EL (cell line): Measurements from ENCODE around the gene CFAP221.

Experiments
- DNase-seq: peaks from one replicate; pipeline ENCODE4 v3.0.0-alpha.2; 2016

Gene CFAP221

DNA sequence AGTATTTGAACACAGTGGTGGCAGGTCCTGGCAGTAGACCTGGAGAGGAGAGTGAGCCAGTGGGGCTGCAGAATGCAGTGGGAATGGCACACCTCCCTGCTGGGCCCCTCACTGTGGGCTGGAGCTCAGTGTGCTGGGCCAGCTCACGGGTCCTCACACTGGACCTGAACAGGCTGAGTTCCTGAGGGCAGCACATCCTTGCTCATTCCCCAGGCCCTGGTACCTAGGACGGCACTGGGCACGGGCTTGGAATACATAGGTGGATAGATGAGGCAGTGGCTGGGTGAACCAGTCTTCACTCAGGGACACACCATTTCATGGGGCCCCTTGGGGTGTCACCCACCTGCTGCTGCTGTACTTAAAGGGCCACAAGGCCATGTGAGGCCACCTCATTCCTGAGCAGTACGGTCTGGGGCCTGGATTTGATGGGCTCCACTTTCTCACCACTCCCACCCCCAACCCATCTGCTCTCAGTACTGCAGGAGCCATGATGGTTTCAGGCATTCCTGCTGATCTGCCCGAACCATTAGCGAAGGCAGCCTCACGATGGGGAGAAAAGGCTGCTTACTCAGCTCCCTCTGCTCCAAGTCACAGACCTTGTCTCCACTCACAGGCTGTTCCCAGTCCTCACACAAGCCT lies 138.9 kb downstream of the CFAP221 start:
- no peak for DNase-seq

DNA sequence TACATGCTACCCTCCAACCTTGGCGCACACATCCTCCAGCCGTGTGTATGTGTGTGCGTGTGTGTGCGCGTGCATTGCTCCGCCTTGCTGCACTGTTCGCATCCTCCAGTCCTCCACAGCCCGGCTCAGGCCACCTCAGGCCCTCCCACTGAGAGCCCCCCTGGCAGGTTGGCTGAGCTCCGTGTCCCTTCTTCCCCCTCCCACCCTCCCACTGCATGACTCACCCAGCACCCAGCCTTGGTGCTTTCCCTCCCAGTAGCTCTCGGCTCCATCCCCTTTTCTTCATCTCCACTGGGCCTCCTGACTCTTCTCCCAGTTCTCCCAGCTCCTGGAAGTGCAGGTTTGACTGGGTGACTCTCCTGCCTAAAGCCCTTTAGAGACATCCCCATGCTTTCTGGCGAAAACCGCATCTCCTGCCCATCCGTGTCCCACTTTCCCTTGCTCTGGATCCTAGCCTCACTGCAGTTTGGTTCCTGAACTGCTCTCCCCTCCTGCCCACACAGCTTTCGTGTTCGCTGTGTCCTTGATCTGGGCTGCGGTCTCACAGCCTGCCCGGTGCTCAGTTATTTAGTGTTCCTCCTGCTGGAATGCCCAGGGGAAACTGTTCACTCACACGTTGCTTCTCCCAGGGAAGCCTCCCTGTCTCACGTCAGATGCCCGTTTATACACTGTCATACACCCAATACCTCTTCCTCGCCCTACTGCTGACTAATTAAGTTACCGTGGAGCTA lies 139.6 kb downstream of the CFAP221 start:
- peak; percentile 22 for DNase-seq

GRCh38 chr2:119684518-119684917 lies 140.3 kb downstream of the CFAP221 start:
- no peak for DNase-seq

DNA sequence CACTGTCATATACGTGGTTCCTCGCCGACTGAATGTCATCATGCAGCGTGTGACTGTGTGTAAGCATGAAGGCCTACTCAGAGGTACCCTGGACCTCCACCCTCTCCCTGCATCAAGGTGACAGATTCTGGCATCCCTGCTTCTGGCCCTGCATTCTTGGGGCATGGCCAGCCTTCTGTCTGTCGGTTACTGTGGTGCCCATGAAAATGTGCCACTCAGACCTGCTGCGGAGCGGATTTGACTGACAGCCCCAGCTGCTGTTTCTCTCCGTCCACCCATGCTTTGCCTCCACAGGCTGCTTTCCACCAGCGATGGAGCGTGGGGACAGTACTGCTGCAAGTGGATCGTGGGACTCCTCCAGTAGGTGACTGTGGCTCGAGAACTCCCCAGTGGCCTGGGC lies 144.4 kb downstream of the CFAP221 start:
- no peak for DNase-seq

- DNase-seq = no peak
These were observed 145.0 kb downstream of the CFAP221 start for GRCh38 chr2:119689218-119689617.

DNA sequence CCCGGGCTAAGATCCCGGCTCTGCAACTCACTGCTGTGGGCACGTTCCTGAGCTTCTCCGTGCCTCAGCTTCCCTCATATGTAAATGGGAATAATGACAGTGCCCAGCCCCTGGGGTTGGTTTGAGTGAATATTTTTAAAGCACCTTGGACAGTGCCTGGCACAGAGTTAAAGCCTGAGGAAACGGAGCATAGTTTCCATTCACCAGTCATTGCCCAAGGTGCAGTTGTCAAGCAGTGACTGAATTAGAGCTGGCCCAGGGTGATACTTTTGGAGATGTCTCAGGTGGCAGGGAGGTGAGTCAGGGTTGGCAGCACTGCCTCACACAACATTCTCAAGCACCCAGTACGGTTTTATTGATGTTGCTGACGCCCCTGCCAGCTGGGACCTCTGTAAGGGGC lies 146.9 kb downstream of the CFAP221 start:
- no peak for DNase-seq

DNA sequence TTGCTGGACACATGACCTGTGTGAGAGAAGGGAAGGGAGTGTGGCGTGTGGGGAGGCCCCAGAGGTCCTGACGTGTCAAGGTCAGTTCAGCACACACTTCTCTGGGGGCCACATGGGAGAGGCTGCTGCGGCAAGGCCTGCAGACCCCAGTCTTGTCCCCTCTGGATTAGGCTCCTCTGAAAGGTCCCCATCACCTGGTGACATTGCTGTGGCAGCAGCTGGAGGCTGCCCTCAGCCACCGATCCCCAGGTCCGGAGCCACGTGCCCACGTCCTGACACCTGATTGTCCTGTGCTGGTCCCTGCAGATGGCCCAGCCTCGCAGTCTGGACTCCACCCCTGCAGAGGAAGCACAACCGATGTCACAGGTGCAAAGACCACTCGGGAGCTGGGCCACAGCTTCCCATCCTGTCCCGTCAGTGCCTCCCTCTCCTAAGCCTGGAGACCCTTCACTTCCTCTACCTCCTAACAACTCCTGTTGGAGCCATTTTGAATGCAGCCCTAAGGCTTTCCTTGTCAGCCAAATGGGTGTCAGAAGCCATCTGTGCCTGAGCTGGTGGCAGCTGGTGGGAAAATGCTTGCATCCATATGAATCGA lies 147.5 kb downstream of the CFAP221 start:
- DNase-seq = no peak

DNA sequence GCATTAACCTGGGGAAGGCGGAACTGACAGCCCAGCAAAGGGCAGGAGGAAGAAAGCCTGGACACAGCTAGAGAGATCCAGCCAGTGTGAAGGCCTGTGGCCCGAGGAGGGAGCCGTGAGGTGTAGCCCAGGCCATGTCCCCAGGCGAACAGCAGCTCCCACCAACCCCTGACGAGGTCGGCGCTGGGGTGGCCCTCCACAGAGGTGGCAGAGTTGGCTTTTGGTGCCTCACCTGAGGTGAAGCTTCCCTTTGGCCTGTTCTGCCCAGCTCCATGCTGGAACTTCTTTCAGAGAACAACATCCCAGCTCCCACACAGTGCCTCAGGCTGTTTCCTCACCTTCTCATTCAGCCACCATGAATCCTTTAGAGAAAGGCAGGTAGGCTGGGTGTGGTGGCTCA lies 148.1 kb downstream of the CFAP221 start:
- DNase-seq = no peak

- DNase-seq = no peak
These were observed 148.7 kb downstream of the CFAP221 start for GRCh38 chr2:119692954-119693353.

DNA sequence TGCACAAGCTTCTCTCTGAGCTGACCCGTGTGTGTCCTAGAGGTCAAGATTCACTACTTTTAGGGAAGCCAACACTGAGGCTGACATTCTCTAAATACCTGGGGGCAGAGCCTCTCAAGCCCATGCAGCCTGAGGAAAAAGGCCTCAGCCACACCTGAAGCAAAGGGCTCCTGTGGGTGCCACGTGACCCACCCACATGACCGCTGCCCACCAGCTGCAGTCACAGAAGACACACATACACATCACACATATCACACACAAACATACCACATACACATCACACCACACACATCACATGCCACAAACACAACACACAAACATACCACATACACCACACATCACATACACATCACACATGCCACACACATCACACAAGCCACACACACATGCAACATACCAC lies 149.3 kb downstream of the CFAP221 start:
- no peak for DNase-seq

GRCh38 chr2:119693967-119694366 lies 149.7 kb downstream of the CFAP221 start:
- no peak for DNase-seq

DNA sequence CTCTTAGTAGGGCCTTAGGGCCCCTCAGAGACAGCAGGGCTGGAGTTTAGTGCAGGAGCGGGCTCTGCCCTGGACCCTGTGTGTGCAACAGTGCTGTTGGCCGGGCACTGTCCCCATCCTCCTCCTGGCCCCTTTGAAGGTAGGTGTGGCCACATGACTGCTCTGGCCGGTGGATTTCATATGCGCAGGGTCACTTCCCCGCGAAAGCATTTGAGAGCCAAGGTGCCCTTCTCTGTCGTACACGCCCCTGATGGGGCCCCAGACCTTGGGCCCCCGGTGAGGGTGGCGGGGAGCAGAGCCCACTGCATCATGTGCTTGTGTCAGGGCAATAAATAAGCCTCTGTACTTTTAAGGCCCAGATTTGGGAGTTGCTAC lies 150.2 kb downstream of the CFAP221 start:
- no peak for DNase-seq

- peak; percentile 46 for DNase-seq
These were observed 150.7 kb downstream of the CFAP221 start for GRCh38 chr2:119694845-119695521.

GRCh38 chr2:119696005-119696404 lies 151.8 kb downstream of the CFAP221 start:
- DNase-seq = no peak

DNA sequence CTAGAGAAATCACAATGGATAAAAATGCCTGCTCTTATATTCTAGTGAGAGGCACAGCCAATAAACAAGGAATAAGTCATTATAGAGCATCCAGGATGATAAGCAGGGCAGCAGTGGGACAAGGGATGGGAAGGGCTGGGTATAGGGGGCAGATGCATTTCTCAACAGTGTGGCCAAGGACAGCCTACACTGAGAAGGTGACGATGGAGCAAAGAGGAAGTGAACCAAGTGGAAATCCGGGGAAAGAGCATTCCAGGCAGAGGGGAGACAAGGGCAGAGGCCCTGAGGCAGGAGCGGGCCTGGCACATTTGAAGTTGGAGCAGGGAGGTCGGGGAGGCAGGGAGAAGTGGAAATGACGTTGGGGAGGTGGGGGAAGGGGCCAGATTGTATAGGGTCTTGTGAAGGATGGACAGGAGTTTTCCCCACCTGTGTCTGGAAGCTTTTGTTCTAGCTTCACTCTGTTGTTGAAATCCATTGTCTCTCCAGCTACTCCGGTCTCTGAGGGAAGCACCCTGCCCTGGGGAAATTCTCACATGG lies 152.3 kb downstream of the CFAP221 start:
- DNase-seq = no peak

- DNase-seq = no peak
These were observed 153.2 kb downstream of the CFAP221 start for GRCh38 chr2:119697290-119698020.

- DNase-seq = no peak
These were observed 154.0 kb downstream of the CFAP221 start for GRCh38 chr2:119698246-119698645.

- DNase-seq = no peak
These were observed 154.9 kb downstream of the CFAP221 start for GRCh38 chr2:119699016-119699606.

DNA sequence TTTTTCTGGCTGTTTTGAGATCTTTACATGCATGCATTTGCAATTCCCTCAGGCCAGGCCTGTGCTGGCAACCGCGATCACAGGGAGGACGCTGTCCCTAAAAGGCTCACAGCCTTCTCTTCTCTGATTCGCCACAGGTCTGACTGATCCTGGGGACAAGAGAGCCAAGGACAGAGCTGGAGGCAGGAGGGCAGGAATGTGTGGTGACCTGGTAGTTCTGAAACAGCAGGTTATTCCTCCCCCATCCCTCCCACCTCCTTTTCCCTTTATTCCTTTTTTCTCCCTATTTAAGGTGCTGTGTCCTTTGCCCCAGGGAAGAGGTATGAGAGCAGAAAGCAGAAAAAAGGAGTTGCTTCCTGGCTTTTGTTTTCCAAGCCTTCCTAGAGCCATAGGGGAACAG lies 156.6 kb downstream of the CFAP221 start:
- no peak for DNase-seq

DNA sequence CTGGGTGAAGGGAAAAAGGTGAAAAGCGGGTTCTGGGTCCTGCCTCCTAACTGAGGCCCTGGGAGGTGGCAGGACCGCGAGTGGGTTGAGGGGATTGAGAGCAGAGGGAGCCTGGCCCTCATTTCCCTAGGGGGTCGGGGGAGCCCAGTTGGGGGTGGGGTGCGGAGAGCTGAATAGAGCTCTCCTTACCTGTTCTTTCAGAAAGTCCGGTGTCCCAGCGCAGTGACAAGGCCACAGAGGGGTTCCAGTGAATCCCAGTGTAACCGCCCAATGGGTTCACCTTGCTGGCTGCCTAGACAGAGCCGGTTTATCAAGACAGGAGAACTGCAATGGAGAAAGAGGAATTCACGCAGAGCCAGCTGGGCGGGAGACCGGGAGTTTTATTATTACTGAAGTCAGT lies 157.1 kb downstream of the CFAP221 start:
- no peak for DNase-seq

DNA sequence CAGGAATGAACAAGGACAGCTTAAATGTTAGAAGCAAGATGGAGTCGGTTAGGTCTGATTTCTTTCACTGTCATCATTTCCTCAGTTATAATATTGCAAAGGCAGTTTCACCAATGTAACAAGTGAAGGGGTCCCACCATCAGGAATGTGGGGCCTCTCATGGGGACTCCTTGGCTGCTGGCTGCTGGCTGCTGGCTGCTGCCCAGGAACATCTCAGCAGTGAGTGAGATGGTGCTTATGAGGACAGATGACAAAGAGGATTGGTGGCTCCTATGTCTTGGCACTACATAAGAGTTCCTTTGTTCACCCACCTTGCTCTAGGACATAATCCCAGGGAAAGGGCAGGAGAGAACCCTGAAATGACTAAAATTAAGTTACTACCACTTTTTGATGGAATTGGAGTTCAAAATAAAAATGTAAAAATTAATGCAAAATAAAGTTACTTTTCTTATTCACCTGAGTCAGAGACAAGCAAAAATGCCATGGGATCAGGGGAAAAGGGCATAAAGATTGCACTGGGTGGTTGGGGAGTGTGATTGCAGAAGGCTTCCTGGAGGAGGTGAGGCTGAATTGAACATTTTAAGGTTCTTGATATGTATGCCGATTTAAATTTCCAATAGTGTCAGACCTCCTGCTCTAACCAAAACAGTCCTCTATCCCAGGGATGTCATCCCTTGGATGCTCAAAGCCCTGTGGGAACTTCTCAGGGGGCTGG lies 158.1 kb downstream of the CFAP221 start:
- no peak for DNase-seq

- peak; percentile 63 for DNase-seq
These were observed 158.7 kb downstream of the CFAP221 start for GRCh38 chr2:119702918-119703401.
